GM12878 (cell line): ENCODE measurements around the gene OR52A1. TPM values are rescaled to one million over a fixed set of nuclear protein-coding genes. Genes with fewer than 3 reads are reported as not detected.
"Not testable (repeated sequence)": the region's sequence is repeated elsewhere in the genome, so short reads cannot be mapped to it uniquely, and the experiment has no call there.

Experiments
- ATAC-seq: fragments of 200-7000 bp; cut with Tn5 transposase; 3 replicates; pipeline ENCODE4 v1.9.1; 2020; ENCODE audit warnings: mild to moderate bottlenecking, moderate library complexity
- BruUV-seq: library from RNA; stranded (reverse); fragments of 400-500 nt; replicated peaks from 2 replicates; lab custom pipeline; 2021; lab: Mats Ljungman, UMichigan
- CTCF ChIA-PET: fragments of 300-600 bp; sonication (Branson Sonifier 250); formaldehyde crosslinking; extraction: SDS; loops from one replicate; lab custom pipeline; 2021; ENCODE audit warnings: inconsistent platforms; lab: Yijun Ruan, JAX
- POLR2A ChIA-PET: fragments of 350-600 bp; formaldehyde crosslinking; extraction: SDS; loops from one replicate; lab custom pipeline; 2021; ENCODE audit warnings: inconsistent platforms; lab: Charles Lee
- RAD21 ChIA-PET: fragments of 300-600 bp; sonication (Branson Sonifier 250); formaldehyde crosslinking; loops from one replicate; lab custom pipeline; 2023; ENCODE audit warnings: antibody characterized with exemption; ENCODE audit not compliant: unreplicated experiment; lab: Charles Lee
- SMC1A ChIA-PET: fragments of 300-600 bp; sonication (Branson Sonifier 250); formaldehyde crosslinking; loops from one replicate; lab custom pipeline; 2023; ENCODE audit not compliant: unreplicated experiment, uncharacterized antibody; lab: Charles Lee
- DNase-seq: peaks from one replicate; pipeline ENCODE4 v3.0.0-alpha.2; 2011; ENCODE audit warnings: low read depth, low spot score
- FAIRE-seq: peaks from 3 replicates; lab custom pipeline; 2011; peaks lifted over from hg19 to GRCh38; lab: Jason Lieb, UNC
- H2AFZ ChIP-seq: 2 replicates; pipeline ENCODE4 v1.6.0; 2011; ENCODE audit warnings: low read depth, low read length, control low read depth; ENCODE audit not compliant: control insufficient read depth
- H3K27ac ChIP-seq: 2 replicates; pipeline ENCODE4 v1.5.1; 2011; ENCODE audit warnings: control low read depth; ENCODE audit not compliant: control insufficient read depth, insufficient read depth
- H3K27me3 ChIP-seq, 2 experiments: replicated peaks in 1 of 2; 2 replicates each; pipeline versions ENCODE4 v1.6.0 to v1.6.1; 2011; ENCODE audit warnings: low read length in 1 of 2; ENCODE audit not compliant: control insufficient read depth in 2 of 2, insufficient read depth in 2 of 2
- H3K36me3 ChIP-seq, 2 experiments: 2 replicates each; pipeline ENCODE4 v1.5.1; 2011; ENCODE audit warnings: low read length in 1 of 2; ENCODE audit not compliant: control insufficient read depth in 2 of 2, insufficient read depth in 2 of 2
- H3K4me1 ChIP-seq: 2 replicates; pipeline ENCODE4 v1.6.1; 2011; ENCODE audit warnings: mild to moderate bottlenecking, low read length, moderate library complexity, mixed read lengths; ENCODE audit not compliant: control insufficient read depth, insufficient read depth
- H3K4me2 ChIP-seq: 2 replicates; pipeline ENCODE4 v1.6.0; 2011; ENCODE audit warnings: control low read depth; ENCODE audit not compliant: control insufficient read depth, insufficient read depth
- H3K4me3 ChIP-seq: fragments of 200-600 bp; sonication (generic); 2 replicates; pipeline ENCODE4 v1.5.1; 2016
- H3K79me2 ChIP-seq: 2 replicates; pipeline ENCODE4 v1.6.0; 2011; ENCODE audit warnings: low read length; ENCODE audit not compliant: control insufficient read depth, insufficient read depth
- H3K9ac ChIP-seq: 2 replicates; pipeline ENCODE4 v1.8.0; 2011; ENCODE audit warnings: low read length, control low read depth, mixed read lengths; ENCODE audit not compliant: control insufficient read depth, insufficient read depth
- H3K9me3 ChIP-seq: replicated peaks from 3 replicates; pipeline ENCODE4 v1.5.1; 2011; ENCODE audit warnings: mild to moderate bottlenecking, low read length; ENCODE audit not compliant: control insufficient read depth, insufficient read depth
- H4K20me1 ChIP-seq: 2 replicates; pipeline ENCODE4 v1.6.0; 2011; ENCODE audit not compliant: control insufficient read depth, insufficient read depth
- WGBS: methylation state at CpG from one replicate; pipeline ENCODE4 v1.1.6; 2016; ENCODE audit warnings: low lambda C conversion rate; ENCODE audit not compliant: insufficient replicate concordance, insufficient coverage; ENCODE audit errors: missing lambda C conversion rate; 5-methylcytosine and 5-hydroxymethylcytosine counted together
- in situ Hi-C: fragments of 300-500 bp; cut with MboI; formaldehyde crosslinking; loops from 9 replicates; pipeline ENCODE4 v1.14.3; 2018; ENCODE audit warnings: mixed read lengths
- intact Hi-C: fragments of 100-400 bp; cut with micrococcal nuclease; formaldehyde crosslinking; loops from one replicate; pipeline ENCODE4 v1.14.2; 2022; ENCODE audit not compliant: unreplicated experiment
- polyA plus RNA-seq, 11 experiments: library from polyadenylated mRNA; depleted of rRNA in 4 of 11; unstranded in 6 of 11; stranded (reverse) in 5 of 11; fragments of >200 nt; fragmentation: Nextera tagmentation in 4 of 11; fragmentation: Illumina TruSeq in 1 of 11; extraction: Ambion mirVana in 4 of 11; extraction: Trizol in 1 of 11; gene quantifications; 1 replicate in 1 of 11; 2 replicates in 10 of 11; pipeline versions ENCODE4 v1.2.1 to v1.2.3, GENCODE V29; 2011 to 2016; ENCODE audit warnings: inconsistent platforms in 2 of 11, missing spikeins in 2 of 11, low read depth in 1 of 11
- total RNA-seq, 4 experiments: library from RNA; depleted of rRNA in 3 of 4; stranded (reverse); fragments of >200 nt in 3 of 4; fragmentation: Illumina TruSeq in 1 of 4; extraction: Trizol in 1 of 4; gene quantifications; 2 replicates each; pipeline versions ENCODE4 v1.2.1 to v1.2.3, GENCODE V29; 2013 to 2021

OR52A1 gene
- total and polyA plus RNA-seq, 10 of the 15 experiments (the other 5 are each of a cell fraction or from before 2014, with no cell fraction given): not detected

- CTCF ChIA-PET, H3K79me2 ChIP-seq, H3K27me3 ChIP-seq, H2AFZ ChIP-seq, H4K20me1 ChIP-seq, H3K4me2 ChIP-seq, H3K36me3 ChIP-seq, H3K4me1 ChIP-seq, intact Hi-C loops, RAD21 ChIA-PET, BruUV-seq, DNase-seq, H3K4me3 ChIP-seq, H3K27ac ChIP-seq, H3K9me3 ChIP-seq, POLR2A ChIA-PET, in situ Hi-C loops, ATAC-seq, FAIRE-seq, SMC1A ChIA-PET, H3K9ac ChIP-seq: not testable (repeated sequence)
- 49% methylated on average over 5 of the region's 6 CpGs for WGBS
Measured at GRCh38 chr11:5164807-5165206, 10.2 kb upstream of the OR52A1 start.

- H3K36me3 ChIP-seq, H3K4me2 ChIP-seq, H2AFZ ChIP-seq, H3K27me3 ChIP-seq, FAIRE-seq, DNase-seq, RAD21 ChIA-PET, H3K4me3 ChIP-seq, H3K79me2 ChIP-seq, H4K20me1 ChIP-seq, H3K9ac ChIP-seq, SMC1A ChIA-PET, H3K9me3 ChIP-seq, in situ Hi-C loops, intact Hi-C loops, POLR2A ChIA-PET, H3K4me1 ChIP-seq, H3K27ac ChIP-seq, ATAC-seq, BruUV-seq, CTCF ChIA-PET: not testable (repeated sequence)
- WGBS: no CpG with 5 or more reads among the region's 1 CpG
Measured at GRCh38 chr11:5161045-5161444, 6.5 kb upstream of the OR52A1 start.

- in situ Hi-C loops, CTCF ChIA-PET, H3K9me3 ChIP-seq, H3K27me3 ChIP-seq, H2AFZ ChIP-seq, H3K27ac ChIP-seq, H3K9ac ChIP-seq, H3K4me1 ChIP-seq, H3K4me3 ChIP-seq, intact Hi-C loops, RAD21 ChIA-PET, SMC1A ChIA-PET, H4K20me1 ChIP-seq, DNase-seq, H3K4me2 ChIP-seq, FAIRE-seq, POLR2A ChIA-PET, H3K79me2 ChIP-seq, ATAC-seq, H3K36me3 ChIP-seq, BruUV-seq: not testable (repeated sequence)
- WGBS: 57% methylated on average over 4 of the region's 4 CpGs
Measured at GRCh38 chr11:5160217-5160616, 5.7 kb upstream of the OR52A1 start.
